WTC11 (cell line): ENCODE measurements around the gene STXBP2. TPM values are rescaled to one million over a fixed set of nuclear protein-coding genes. Genes with fewer than 3 reads are reported as not detected.

Experiments used
- ATAC-seq: fragments of 200-7000 bp; cut with Tn5 transposase; 2 replicates; pipeline ENCODE4 v1.10.0; 2021; ENCODE audit warnings: mild to moderate bottlenecking, moderate library complexity
- CTCF ChIA-PET: fragments of 300-600 bp; sonication (Branson Sonifier 250); formaldehyde crosslinking; loops from one replicate; lab custom pipeline; 2021; ENCODE audit warnings: antibody characterized with exemption; lab: Charles Lee
- POLR2A ChIA-PET: fragments of 350-600 bp; sonication (Branson Sonifier 250); formaldehyde crosslinking; loops from one replicate; lab custom pipeline; 2021; ENCODE audit warnings: antibody characterized with exemption; lab: Charles Lee
- DNase-seq: peaks from one replicate; pipeline ENCODE4 v3.0.0; 2021; ENCODE audit warnings: low spot score
- H3K27ac Mint-ChIP-seq: 2 replicates; pipeline ENCODE4 v1.8.0; 2021; ENCODE audit warnings: mixed read lengths
- H3K27me3 Mint-ChIP-seq: 2 replicates; pipeline ENCODE4 v1.8.0; 2021; ENCODE audit warnings: low read depth, mild to moderate bottlenecking, moderate library complexity, mixed read lengths
- H3K36me3 Mint-ChIP-seq: 2 replicates; pipeline ENCODE4 v1.8.0; 2021; ENCODE audit warnings: mixed read lengths
- H3K4me1 Mint-ChIP-seq: 2 replicates; pipeline ENCODE4 v1.8.0; 2022; ENCODE audit warnings: mixed read lengths
- H3K4me3 Mint-ChIP-seq: 2 replicates; pipeline ENCODE4 v1.8.0; 2021; ENCODE audit warnings: mild to moderate bottlenecking, moderate library complexity, mixed read lengths
- H3K9me3 Mint-ChIP-seq: 2 replicates; pipeline ENCODE4 v1.8.0; 2021; ENCODE audit warnings: mixed read lengths
- AFF4 ChIP-seq: sonication (generic); formaldehyde crosslinking; IDR thresholded peaks from 2 replicates; pipeline ENCODE4 v1.8.1; 2023; ENCODE audit warnings: mild to moderate bottlenecking, missing genetic modification reagents, borderline replicate concordance
- CBFB ChIP-seq: sonication (generic); formaldehyde crosslinking; IDR thresholded peaks from 2 replicates; pipeline ENCODE4 v1.8.1; 2022; ENCODE audit warnings: mild to moderate bottlenecking, low read depth, missing genetic modification reagents
- CTCF ChIP-seq: fragments of 200-600 bp; IDR thresholded peaks from 2 replicates; pipeline ENCODE4 v1.8.0; 2022; ENCODE audit warnings: antibody characterized with exemption
- E2F1 ChIP-seq: sonication (generic); formaldehyde crosslinking; IDR thresholded peaks from 2 replicates; pipeline ENCODE4 v1.8.0; 2022; ENCODE audit warnings: mild to moderate bottlenecking, missing genetic modification reagents
- ERG ChIP-seq: fragments of 250-450 bp; sonication (Bioruptor Pico); IDR thresholded peaks from 2 replicates; pipeline ENCODE4 v1.8.0; 2021; ENCODE audit warnings: mild to moderate bottlenecking
- FOXP4 ChIP-seq: sonication (generic); formaldehyde crosslinking; IDR thresholded peaks from 2 replicates; pipeline ENCODE4 v1.8.0; 2022; ENCODE audit warnings: mild to moderate bottlenecking, missing genetic modification reagents
- KAT7 ChIP-seq: sonication (generic); formaldehyde crosslinking; IDR thresholded peaks from 2 replicates; pipeline ENCODE4 v1.8.1; 2023; ENCODE audit warnings: missing genetic modification reagents, mild to moderate bottlenecking, borderline replicate concordance
- NFE2L1 ChIP-seq: sonication (generic); formaldehyde crosslinking; IDR thresholded peaks from 2 replicates; pipeline ENCODE4 v1.8.1; 2023; ENCODE audit warnings: missing genetic modification reagents
- NR1H2 ChIP-seq: sonication (generic); formaldehyde crosslinking; IDR thresholded peaks from 2 replicates; pipeline ENCODE4 v1.9.0; 2021; ENCODE audit warnings: mild to moderate bottlenecking, moderate library complexity, missing genetic modification reagents
- OVOL2 ChIP-seq: fragments of 250-450 bp; sonication (Bioruptor Pico); IDR thresholded peaks from 2 replicates; pipeline ENCODE4 v1.9.0; 2021; ENCODE audit warnings: mild to moderate bottlenecking, borderline replicate concordance
- PRDM15 ChIP-seq: sonication (generic); formaldehyde crosslinking; IDR thresholded peaks from 2 replicates; pipeline ENCODE4 v1.8.0; 2022; ENCODE audit warnings: missing genetic modification reagents
- USF1 ChIP-seq: sonication (generic); formaldehyde crosslinking; IDR thresholded peaks from 2 replicates; pipeline ENCODE4 v1.8.0; 2022; ENCODE audit warnings: mild to moderate bottlenecking, missing genetic modification reagents
- ZNF138 ChIP-seq: sonication (generic); formaldehyde crosslinking; conservative IDR thresholded peaks from 2 replicates; pipeline ENCODE4 v1.8.1; 2022; ENCODE audit warnings: mild to moderate bottlenecking, moderate library complexity, missing genetic modification reagents
- ZNF219 ChIP-seq: sonication (generic); formaldehyde crosslinking; IDR thresholded peaks from 2 replicates; pipeline ENCODE4 v1.8.0; 2023; ENCODE audit warnings: missing genetic modification reagents, mild to moderate bottlenecking, borderline replicate concordance
- ZNF263 ChIP-seq: sonication (generic); formaldehyde crosslinking; IDR thresholded peaks from 2 replicates; pipeline ENCODE4 v1.8.1; 2022; ENCODE audit warnings: low read depth, mild to moderate bottlenecking, moderate library complexity, missing genetic modification reagents
- total RNA-seq: library from RNA; stranded (reverse); gene quantifications from 3 replicates; pipeline ENCODE4 v1.2.3, GENCODE V29; 2021

STXBP2 gene
- total RNA-seq, 1 experiment from 2014 or later, result 68.9 TPM

- no peaks in the 10 kb centered on the region for H3K9me3 Mint-ChIP-seq
- ChIA-PET POLR2A (no interaction called here), CTCF (no interaction called here)
Measured at GRCh38 chr19:7600721-7601120, 36.2 kb upstream of the STXBP2 start.

More at GRCh38 chr19:7600721-7601120, 36.2 kb upstream of the STXBP2 start:
- ATAC-seq (no peak), DNase-seq (no peak)
- Mint-ChIP-seq H3K36me3 (peaks cover 3% of the 10 kb centered on the region; the same call in 1 of the 2 replicates), H3K4me3 (no peak overlapping the region), H3K4me1 (peaks cover 24% of the 10 kb centered on the region), H3K27me3 (no peaks in the 10 kb centered on the region), H3K27ac (no peak overlapping the region)
- TF ChIP-seq OVOL2 (CRISPR knock-in tag) (no peak), PRDM15 (CRISPR knock-in tag) (no peak), E2F1 (CRISPR knock-in tag) (no peak), FOXP4 (CRISPR knock-in tag) (no peak), USF1 (no peak), ERG (CRISPR knock-in tag) (no peak), NFE2L1 (CRISPR knock-in tag) (no peak), KAT7 (CRISPR knock-in tag) (no peak), ZNF263 (CRISPR knock-in tag) (no peak), CBFB (no peak), ZNF138 (CRISPR knock-in tag) (no peak), AFF4 (CRISPR knock-in tag) (no peak), ZNF219 (CRISPR knock-in tag) (no peak), CTCF (no peak), NR1H2 (CRISPR knock-in tag) (no peak)
